HG03097 (cell line): ENCODE results near the gene EPG5.
"Not testable (repeated sequence)": the region's sequence is repeated elsewhere in the genome, so short reads cannot be mapped to it uniquely, and the experiment has no call there.

Experiments
- ATAC-seq: cut with Tn5 transposase; IDR thresholded peaks from one replicate; pipeline ENCODE4 v1.9.1; 2021; ENCODE audit not compliant: unreplicated experiment, low FRiP score

Gene EPG5

GRCh38 chr18:45967007-45967706, at the start of gene EPG5:
EPG5 (minus strand) TSS chr18:45967329; CDS start chr18:45967239, 90 bp downstream.
- peak; percentile 89 for ATAC-seq

- peak; percentile 49 for ATAC-seq
These were observed 46.5 kb upstream of the EPG5 start for GRCh38 chr18:46013484-46014189.

- ATAC-seq: no peak
These were observed 43.5 kb upstream of the EPG5 start for GRCh38 chr18:46010676-46011075.

- ATAC-seq: no peak
These were observed 42.9 kb upstream of the EPG5 start for GRCh38 chr18:46010050-46010449.

- ATAC-seq: no peak
These were observed 42.2 kb upstream of the EPG5 start for GRCh38 chr18:46009125-46009840.

GRCh38 chr18:46008531-46008930, 41.4 kb upstream of the EPG5 start:
- ATAC-seq: no peak

GRCh38 chr18:46007165-46007564, 40.0 kb upstream of the EPG5 start:
- no peak for ATAC-seq

- no peak for ATAC-seq
These were observed 35.8 kb upstream of the EPG5 start for GRCh38 chr18:46002934-46003333.

GRCh38 chr18:46001892-46002291, 34.8 kb upstream of the EPG5 start:
- ATAC-seq: no peak

- no peak for ATAC-seq
These were observed 33.9 kb upstream of the EPG5 start for GRCh38 chr18:46001074-46001473.

GRCh38 chr18:45999536-45999935, 32.4 kb upstream of the EPG5 start:
- ATAC-seq: no peak

GRCh38 chr18:45998244-45998643, 31.1 kb upstream of the EPG5 start:
- ATAC-seq: no peak

GRCh38 chr18:45997700-45998151, 30.6 kb upstream of the EPG5 start:
- ATAC-seq: no peak

GRCh38 chr18:45995461-45995860, 28.3 kb upstream of the EPG5 start:
- no peak for ATAC-seq

- no peak for ATAC-seq
These were observed 26.3 kb upstream of the EPG5 start for GRCh38 chr18:45993438-45993837.

- ATAC-seq: not testable (repeated sequence)
These were observed 25.4 kb upstream of the EPG5 start for GRCh38 chr18:45992527-45992926.

- no peak for ATAC-seq
These were observed 24.7 kb upstream of the EPG5 start for GRCh38 chr18:45991788-45992187.

GRCh38 chr18:45984546-45985235, 17.6 kb upstream of the EPG5 start:
- no peak for ATAC-seq

GRCh38 chr18:45981821-45982220, 14.7 kb upstream of the EPG5 start:
- no peak for ATAC-seq

GRCh38 chr18:45980229-45980628, 13.1 kb upstream of the EPG5 start:
- ATAC-seq: no peak

- ATAC-seq: no peak
These were observed 11.0 kb upstream of the EPG5 start for GRCh38 chr18:45978084-45978483.
